Hematopoietic multipotent progenitor cell treated with erythropoietin and hydrocortisone succinate and interleukin-3 and kit ligand, for 17 days (in vitro differentiated cells): Measurements from ENCODE around the gene TSSK3.

Experiments used
- DNase-seq: peaks from one replicate; pipeline ENCODE4 v3.0.0-alpha.2; 2015; ENCODE audit warnings: low spot score

TSSK3 gene

DNA sequence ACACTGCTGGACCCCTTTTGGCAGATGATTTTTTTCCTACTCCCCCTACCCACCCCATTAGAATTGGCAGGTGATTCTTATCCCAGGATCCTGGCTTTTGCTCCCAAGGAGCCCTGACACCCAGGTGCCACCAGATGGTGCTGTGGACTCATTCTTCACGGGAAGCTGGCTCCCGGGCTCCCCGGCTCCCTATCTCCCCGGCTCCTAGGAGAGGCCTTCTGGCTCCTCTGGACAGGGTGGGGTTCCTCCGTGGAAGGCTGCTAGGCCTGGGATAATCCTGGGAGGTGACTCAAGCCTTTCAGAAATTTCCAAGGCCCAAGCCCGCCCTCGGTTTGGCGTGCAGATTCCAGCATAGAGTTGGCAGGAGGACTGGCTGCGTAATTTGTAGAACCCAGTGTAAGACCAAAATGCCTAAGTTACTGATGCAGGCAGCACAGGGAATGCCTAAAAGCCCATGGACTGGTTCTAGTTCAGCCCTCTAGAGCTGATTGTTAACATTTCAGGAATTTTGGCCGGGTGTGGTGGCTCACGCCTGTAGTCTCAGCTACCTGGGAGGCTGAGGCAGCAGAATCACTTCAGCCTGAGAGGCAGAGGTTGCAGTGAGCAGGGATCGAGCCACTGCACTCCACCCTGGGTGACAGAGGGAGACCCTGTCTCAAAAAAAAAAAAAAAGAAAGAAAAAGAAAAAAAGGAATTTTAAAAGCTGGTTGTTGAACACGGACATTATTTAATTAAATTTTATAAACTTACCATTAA is 38.7 kb downstream of the TSSK3 start:
- peak; percentile 88 for DNase-seq

DNA sequence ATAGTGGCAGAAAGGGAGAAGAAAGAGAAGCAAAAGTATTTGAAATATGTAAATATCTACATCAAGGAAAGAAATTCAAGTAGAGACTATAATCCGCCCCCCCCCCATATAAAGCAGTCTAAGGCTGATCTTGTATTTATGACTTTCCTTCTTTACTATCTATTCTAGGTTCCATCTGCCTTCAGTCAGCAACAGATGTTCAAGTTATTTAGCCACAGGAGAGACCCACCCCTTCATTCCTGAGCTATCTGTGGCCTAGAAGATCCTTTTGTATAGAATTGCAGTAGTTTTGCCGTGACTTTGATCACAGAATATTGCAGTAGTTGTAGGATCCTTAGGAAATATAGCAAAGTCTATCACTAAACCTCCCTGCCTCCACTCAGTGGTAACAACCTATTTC is 42.6 kb downstream of the TSSK3 start:
- DNase-seq = no peak

DNA sequence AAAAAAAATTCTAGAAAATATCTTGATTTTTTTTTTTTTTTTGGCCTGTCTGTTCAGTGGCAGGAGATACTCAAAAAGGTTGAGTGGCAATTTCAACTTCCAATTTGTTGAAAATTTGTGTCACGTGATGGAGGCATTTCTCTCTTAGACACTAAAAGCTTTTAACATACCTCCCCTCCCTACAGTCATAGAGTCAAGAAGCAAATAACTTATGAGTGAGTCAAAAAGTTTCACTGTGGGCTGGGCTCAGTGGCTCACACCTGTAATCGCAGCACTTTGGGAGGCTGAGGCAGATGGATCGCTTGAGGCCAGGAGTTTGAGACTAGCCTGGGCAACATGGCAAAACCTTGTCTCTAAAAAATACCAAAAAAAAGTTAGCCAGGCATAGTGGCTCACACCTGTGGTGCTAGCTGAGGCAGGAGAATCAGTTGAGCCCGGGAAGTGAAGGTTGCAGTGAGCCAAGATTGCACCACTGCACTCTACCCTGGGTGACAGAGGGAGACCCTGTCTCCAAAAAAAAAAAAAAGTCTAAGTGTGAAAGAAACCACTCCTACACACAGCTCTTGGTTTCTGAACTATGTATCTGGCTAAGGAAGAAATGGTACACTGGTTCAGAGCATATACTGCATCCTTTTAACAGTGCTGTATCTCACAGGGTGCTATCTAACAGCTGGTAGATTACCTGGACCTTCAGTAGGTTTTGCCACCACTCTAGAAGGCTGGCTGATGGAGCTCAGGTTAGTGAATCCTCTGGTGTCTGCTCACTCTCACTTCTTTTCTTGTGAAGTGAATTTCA is 43.5 kb downstream of the TSSK3 start:
- no peak for DNase-seq

DNA sequence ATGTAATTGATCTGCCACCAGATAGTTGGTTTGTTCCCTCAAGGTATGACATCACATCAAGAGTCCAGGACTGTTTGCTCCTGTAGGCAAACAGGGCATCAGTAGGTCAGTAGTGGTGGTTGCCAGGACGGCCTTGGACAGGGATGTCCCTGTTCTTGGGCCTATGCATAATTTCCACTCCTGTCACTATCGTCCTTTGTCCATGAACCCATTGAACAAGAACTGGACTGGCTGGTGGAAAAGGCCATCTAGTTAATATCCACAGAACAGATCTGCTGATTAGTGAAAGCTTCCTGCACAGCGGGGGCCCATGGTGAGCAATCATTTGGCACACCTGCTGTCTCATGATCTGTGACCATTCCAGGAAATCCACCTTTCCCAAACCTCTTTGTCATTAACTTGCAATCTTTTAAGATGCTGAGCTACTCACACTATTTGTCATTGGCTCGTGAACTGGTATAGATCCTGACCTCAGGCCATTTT is 44.3 kb downstream of the TSSK3 start:
- DNase-seq = no peak

DNA sequence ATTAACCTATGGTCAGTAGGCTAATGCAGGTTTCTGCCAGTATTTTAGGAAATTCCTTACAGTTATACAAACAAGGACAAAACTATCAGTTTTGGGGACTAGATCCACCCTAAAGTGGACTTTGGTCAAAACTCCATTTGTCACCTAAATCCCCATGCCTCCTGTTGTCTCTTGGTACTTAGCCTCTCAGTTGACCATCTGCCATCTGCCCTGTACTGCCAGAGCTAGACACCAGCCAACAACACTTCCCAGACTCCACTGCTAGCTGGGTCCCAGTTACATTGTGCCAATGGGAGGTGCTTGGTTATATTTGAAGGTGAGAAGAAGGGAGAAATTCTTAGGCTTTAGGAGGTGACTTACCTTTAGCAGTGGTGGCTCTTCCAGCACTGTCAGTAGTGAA is 48.9 kb downstream of the TSSK3 start:
- DNase-seq = no peak

DNA sequence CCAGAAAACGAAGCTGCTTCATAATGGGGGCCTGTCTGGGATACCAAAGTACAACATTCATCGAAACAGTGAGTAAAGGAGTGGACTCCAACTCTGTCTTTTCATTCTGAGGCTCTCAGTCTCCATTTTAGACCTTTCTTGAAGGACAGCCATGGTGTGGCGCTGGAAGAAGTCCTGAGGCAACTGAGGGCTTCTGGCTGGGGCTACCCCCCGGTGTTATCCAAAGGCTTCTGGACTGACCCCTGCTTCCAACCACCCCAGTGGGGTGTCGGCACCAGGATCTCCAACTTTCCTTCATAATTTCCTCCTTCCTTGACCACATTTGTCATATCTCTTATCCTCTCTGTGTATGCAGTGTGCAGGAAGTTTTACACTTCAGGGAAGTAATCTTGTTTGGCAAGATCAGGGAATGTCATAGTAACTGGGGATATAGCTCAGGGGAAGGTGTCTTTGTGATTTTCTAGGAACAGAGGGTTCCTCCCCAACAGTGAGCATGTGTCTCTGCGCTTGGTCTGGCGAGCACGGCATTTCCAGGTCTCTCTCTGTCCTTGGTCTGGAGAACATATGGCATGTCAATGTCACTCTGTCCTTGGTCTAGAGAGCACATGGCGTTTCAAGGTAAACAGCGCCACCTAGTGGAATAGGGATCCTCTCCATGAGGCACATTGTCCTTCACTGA is 51.3 kb downstream of the TSSK3 start:
- DNase-seq = peak; percentile 93
